HG02870 (cell line): ENCODE results near the gene PAM.
A peak's percentile ranks its signal among the peaks of the same experiment; 100 is the strongest.
"Not testable (repeated sequence)": the region's sequence is repeated elsewhere in the genome, so short reads cannot be mapped to it uniquely, and the experiment has no call there.

Experiments used
- ATAC-seq: cut with Tn5 transposase; IDR thresholded peaks from one replicate; pipeline ENCODE4 v1.9.1; 2021; ENCODE audit warnings: mild to moderate bottlenecking, moderate library complexity; ENCODE audit not compliant: unreplicated experiment

The PAM gene

GRCh38 chr5:102891175-102891574 lies 136.1 kb downstream of the PAM start:
- no peak for ATAC-seq

GRCh38 chr5:102893942-102894341 lies 138.8 kb downstream of the PAM start:
- no peak for ATAC-seq

GRCh38 chr5:102895234-102895633 lies 140.1 kb downstream of the PAM start:
- no peak for ATAC-seq

- no peak for ATAC-seq
These were observed 140.9 kb downstream of the PAM start for GRCh38 chr5:102895976-102896375.

DNA sequence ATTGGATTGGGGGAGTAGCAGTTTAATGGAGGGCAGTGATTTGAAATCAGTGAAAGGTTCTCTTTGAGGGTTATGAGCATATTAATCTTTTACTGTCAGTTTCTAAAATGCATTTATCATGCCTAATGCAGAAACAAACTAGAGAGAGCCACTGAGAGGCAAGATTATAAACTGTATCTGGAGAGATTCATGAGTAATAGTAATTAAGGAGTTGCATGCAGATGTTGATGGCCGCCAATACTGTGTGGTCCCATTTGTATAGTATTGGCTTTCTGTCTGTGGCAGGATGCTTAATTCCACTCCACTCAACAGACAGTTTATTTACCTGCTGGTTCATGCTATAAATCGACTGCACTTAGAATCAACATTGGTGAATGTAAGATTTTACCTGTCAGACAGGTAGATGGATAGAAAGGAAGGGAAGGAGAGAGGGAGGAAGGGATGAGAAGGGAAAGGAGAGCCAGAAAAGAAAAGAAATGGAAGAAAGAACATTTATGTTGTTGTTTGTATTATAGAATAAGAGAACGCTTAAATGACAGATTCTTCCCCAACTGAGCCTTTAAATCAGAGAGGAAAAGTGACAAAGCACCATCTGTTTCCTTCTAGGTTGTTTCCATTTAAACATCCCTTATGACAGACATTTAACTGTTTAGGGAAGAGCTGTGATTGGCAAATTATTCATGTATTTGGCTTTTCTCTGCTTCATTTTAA lies 146.5 kb downstream of the PAM start:
- no peak for ATAC-seq

- no peak for ATAC-seq
These were observed 147.0 kb downstream of the PAM start for GRCh38 chr5:102902135-102902448.

- ATAC-seq, result no peak
These were observed 147.5 kb downstream of the PAM start for GRCh38 chr5:102902647-102903046.

DNA sequence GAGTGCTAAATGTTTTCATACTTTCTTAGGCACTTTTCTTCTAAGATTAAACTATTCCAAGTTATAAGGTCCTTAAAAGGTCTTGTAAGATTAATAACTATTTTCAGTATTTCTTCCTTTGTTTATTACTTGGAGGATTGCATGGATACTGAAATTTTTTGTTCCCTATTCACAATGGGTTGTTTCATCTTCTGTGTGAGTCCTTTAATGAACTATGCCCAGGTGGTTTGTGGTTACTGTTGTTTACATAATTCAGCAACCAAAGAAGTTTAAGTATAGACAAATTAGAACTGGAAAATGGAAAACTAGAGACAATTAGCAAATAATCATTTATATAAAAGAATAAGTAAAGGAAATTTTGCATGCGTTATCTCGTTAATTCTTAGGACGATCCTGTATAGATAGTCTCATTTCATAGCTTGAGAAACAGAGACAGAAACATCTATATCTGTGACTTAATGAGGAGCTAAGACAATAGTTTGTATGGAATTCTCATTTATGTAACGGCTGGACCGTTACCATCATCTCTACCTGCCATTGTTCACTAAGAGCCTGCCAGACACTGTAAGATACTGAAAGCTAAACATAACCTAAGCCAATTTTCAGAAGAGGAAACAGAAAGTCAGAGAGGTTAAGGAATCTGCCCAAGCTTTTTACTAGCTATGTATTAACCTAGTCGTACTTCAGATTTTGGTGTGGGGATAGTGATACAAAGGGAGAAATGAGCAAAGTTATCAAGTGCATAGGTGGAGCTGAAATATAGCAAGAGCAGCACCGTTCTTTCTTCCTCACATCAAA lies 148.2 kb downstream of the PAM start:
- ATAC-seq, result no peak

GRCh38 chr5:102905056-102905455 lies 150.0 kb downstream of the PAM start:
- ATAC-seq, result no peak

DNA sequence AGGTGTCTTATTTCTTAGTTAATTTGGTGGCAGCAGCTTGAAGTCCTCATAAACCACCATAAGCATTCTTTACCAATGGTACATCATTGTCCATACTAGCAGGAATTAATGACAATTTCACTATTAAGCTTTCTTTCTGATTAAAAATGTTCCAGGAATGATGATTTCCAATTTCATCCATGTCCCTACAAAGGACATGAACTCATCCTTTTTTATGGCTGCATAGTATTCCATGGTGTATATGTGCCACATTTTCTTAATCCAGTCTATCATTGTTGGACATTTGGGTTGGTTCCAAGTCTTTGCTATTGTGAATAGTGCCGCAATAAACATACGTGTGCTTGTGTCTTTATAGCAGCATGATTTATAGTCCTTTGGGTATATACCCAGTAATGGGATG lies 152.0 kb downstream of the PAM start:
- ATAC-seq, result not testable (repeated sequence)

DNA sequence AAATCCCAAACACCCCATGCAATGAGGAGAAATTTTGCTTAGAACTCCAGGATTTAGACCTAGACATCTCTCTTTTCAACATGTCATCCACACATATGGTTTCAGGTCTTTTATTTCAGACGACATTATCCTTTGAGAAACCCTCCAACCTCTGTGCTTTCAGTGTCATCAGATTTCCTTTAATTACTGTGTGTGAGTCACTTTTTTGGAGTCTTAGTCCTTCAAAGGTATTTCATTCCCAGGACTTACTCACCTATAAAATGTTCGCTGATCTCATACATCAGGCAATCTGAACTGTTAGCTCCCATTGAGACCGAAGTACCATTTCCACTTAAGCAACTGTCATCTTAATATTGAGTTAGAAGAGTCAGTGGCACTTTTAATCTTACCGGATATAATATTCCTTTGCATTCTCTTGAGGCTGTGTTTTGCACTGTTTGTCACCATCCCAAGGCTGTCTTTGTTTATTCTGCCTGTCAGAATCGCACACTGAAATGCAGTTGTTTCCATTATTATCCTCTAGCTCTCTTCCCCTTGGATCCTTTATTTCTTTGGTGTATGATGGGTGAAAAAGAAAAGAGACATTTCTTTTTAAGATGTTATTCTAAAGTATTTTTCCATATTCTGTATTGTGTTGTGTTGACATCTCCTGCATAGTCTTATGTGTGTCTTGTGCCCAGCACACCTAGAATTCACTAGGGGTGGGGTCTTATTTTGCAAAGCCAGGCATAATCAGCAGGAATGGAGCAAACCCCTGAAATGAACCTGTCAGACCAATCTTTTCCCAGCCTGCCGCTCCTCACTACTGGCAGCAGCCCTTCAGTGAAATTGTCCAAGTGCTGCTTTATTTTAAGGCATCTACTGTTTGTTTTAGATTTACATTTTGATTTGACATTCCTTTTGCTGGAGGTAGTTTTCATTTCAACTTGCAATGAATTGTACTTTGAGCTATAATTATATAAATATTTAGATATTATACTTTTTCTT lies 155.4 kb downstream of the PAM start:
- ATAC-seq, result no peak

DNA sequence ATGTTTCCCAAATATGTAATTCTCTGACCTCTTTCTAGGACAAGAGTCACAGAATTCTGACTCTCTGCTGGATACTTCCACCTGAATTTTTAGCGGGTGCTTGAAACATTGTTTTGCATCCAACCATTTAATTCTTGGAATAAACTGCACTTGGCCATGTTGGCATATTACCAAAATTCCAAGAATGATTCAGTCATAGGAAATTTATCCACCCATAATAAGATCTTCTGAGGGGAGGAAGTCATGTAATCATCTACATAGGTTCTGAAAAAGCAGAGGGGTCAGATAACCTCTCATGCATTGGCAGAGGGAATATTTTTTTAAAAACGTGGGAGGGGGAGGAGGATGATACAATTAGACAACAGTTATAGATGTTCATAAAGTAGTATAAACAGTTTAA lies 156.9 kb downstream of the PAM start:
- no peak for ATAC-seq

GRCh38 chr5:102916109-102916508 lies 161.0 kb downstream of the PAM start:
- no peak for ATAC-seq

- ATAC-seq, result no peak
These were observed 164.0 kb downstream of the PAM start for GRCh38 chr5:102918986-102919610.

- ATAC-seq, result no peak
These were observed 165.7 kb downstream of the PAM start for GRCh38 chr5:102920762-102921161.

- ATAC-seq, result no peak
These were observed 166.4 kb downstream of the PAM start for GRCh38 chr5:102921341-102922044.

DNA sequence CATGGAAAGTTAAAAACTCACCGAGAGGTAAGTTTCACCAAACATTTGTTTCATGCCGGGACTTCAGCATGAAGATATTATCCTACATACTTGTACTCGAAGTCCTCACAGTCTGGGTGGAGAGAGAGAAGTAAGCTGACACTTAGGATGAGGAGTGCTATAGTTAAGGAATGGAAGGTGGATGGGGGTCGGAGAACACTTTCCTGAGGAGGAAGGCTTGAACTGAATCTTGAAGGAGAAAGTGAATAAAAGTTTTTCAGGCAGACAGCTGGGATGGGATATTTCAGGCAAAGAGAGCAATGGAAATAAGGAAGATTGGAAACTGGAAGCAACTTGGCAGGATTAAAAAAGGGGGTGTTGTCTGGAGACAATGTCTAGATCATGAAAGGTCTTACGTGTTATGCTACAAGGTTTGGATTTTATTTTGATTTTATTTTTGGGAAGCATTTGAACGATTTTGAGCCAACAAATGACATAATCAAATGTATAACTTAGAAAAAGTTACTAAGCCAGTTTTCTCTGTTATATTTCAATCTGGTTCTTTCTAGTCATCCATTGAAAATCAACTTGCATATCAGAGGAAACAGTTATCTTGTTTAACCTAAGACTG lies 167.1 kb downstream of the PAM start:
- ATAC-seq, result no peak

DNA sequence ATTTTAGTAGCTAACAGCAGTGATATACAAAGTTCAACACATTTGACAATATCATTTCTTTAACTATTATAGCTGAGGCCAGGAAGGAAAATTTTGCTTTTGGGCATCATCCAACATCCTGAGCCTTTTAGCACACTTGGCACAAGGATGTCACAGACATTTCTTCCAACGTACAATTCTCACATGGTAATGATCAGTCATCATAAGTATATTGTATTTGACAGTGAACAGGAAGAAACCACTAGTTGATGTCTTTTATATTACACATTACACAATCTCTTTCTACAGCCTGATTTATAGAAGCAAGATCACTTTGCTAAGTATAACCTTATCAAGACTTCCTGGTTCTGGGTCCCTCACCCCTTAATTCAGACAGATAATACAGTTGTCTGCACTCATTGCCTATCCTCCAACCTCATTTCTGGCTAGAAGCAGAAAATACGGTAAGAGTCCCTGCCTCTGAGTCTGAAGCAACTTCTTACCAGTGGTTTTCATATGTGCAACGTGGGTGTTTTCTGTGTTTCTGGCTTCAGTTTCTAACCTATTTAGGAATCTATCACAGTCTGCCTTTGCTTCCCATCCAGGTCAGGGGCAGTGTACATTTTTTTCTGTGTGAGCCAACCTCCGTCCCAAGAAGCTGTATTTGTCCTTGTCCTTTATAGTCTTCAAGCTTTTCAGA lies 167.8 kb downstream of the PAM start:
- peak; percentile 50 for ATAC-seq

DNA sequence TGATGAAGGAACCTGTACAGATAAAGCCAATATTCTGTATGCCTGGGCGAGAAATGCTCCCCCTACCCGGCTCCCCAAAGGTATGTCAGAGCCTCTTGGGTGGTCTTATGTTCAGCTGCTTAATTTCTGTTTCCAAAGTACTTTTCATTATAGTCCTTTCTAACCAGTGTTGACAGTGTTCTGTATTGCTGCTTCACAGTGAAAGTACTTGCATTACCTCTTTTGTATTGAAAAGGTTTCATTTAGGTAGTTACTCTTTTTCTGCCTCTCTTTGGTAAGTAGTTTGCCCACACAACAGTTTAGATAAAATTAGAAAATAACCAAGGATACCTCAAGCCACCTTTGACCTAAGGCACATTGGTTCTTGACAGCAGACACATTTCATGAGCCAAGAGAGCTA lies 169.9 kb downstream of the PAM start:
- peak; percentile 77 for ATAC-seq
